Muscle layer of duodenum (tissue), 2 donors: ENCODE data around the gene NCKAP5.

Source experiments
- H3K27ac ChIP-seq: one replicate; pipeline ENCODE4 v1.7.0; 2013; ENCODE audit warnings: mild to moderate bottlenecking, low read length
- H3K27me3 ChIP-seq: one replicate; pipeline ENCODE4 v1.7.0; 2013; ENCODE audit warnings: low read depth, mild to moderate bottlenecking, control low read depth, low read length
- H3K36me3 ChIP-seq, 2 donors: one replicate each; pipeline ENCODE4 v1.7.0; 2013; ENCODE audit warnings: low read length in 2 of 2, control low read depth in 1 of 2, mild to moderate bottlenecking in 1 of 2; ENCODE audit not compliant: insufficient read depth in 2 of 2, control insufficient read depth in 1 of 2
- H3K4me1 ChIP-seq, 2 donors: one replicate each; pipeline ENCODE4 v1.7.0; 2013; ENCODE audit warnings: low read length in 2 of 2, mild to moderate bottlenecking in 2 of 2, control low read depth in 1 of 2, moderate library complexity in 1 of 2; ENCODE audit not compliant: insufficient read depth in 2 of 2, control insufficient read depth in 1 of 2
- H3K4me3 ChIP-seq, 2 donors: one replicate each; pipeline ENCODE4 v1.7.0; 2013; ENCODE audit warnings: low read length in 2 of 2, low read depth in 1 of 2, mild to moderate bottlenecking in 1 of 2
- H3K9me3 ChIP-seq, 2 donors: one replicate each; pipeline ENCODE4 v1.7.0; 2013; ENCODE audit warnings: low read length in 2 of 2, control low read depth in 1 of 2, mild to moderate bottlenecking in 1 of 2; ENCODE audit not compliant: control insufficient read depth in 1 of 2
- donor health status: healthy.

The NCKAP5 gene

DNA sequence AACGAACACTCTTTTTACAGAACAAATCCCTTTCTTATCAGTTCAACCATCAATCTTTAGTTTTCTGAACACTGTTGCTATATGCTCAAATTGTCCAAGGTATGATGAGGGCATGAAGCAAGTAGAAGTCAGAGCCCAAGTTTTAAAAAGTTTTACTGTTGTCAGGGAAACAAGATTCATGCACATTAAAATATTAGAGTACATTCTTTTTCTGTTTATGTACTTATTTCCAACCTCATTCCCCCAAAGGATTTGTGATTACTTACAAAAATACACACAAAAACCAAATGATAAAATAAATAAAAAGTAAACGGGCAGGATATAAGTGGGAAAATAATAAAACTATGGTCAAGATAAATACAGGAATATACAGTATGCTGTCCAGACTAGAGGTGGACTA lies 15.4 kb downstream of the NCKAP5 start:
- no peaks in the 10 kb centered on the region for H3K36me3 ChIP-seq
- H3K9me3 ChIP-seq, result no peaks in the 10 kb centered on the region
- H3K27me3 ChIP-seq, result no peaks in the 10 kb centered on the region
- no peak overlapping the region for H3K27ac ChIP-seq
- H3K4me3 ChIP-seq, result no peak overlapping the region
- H3K4me1 ChIP-seq, result no peaks in the 10 kb centered on the region

DNA sequence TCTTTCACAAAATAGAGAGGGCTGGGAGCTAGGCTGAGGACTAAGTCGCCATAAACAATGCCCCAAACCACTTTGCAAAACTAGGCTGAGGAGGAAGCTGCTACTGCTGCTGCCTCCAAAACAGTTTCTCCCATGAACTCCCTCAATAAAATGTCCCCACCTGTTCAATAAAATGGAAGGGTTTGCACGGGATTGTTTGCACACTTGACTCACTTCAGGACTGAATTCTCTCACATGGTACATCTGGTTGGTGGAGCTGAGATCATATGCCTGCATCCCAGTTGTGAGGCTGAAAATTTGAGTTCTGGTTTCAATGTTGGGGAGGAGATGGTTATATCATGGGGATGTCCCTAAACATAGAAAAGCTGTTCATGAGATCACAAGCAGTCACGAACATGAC lies 26.5 kb downstream of the NCKAP5 start:
- Histone ChIP-seq H3K9me3 (no peaks in the 10 kb centered on the region), H3K27ac (no peak overlapping the region), H3K27me3 (no peaks in the 10 kb centered on the region), H3K36me3 (no peaks in the 10 kb centered on the region), H3K4me1 (no peaks in the 10 kb centered on the region), H3K4me3 (no peak overlapping the region)

DNA sequence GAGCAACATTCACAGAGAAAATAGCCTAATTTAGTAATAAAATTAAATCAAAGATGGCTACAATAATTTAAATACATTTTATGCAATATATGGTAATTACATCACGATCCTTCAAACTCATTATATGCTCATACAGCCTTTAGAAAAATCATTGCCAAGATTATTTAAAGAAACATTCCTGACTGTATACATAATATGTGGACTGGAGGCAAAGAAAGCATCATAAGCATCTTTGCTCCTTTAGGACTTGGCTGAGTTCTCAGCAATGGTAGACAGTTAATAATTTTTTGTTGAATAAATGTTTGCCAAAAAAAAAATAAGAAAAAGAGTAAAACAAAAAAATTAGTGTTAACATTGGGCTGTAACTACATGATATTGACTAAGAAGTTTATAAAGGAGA lies 26.9 kb downstream of the NCKAP5 start:
- no peak overlapping the region for H3K4me3 ChIP-seq
- H3K36me3 ChIP-seq, result no peaks in the 10 kb centered on the region
- no peaks in the 10 kb centered on the region for H3K27me3 ChIP-seq
- H3K27ac ChIP-seq, result no peak overlapping the region
- no peaks in the 10 kb centered on the region for H3K4me1 ChIP-seq
- no peaks in the 10 kb centered on the region for H3K9me3 ChIP-seq

DNA sequence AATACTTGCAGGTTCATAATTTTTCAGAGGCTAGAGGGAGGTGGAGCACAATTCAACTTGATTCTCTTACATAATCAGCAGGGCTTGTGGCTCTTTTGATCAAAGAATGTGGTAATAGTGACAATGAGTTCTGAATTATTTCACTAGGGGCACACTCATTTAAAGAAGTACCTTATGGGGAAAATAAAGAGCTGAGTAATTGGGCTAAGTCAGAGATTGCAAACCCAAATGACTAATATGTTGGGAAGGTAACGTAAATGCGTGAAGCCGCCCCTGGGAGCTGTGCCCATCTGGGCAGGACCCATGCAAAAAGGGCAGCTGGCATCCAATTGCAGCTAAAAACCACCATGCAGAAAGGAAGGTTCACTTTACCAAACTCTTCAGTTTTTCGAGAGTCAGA lies 35.3 kb downstream of the NCKAP5 start:
- Histone ChIP-seq H3K4me1 (no peaks in the 10 kb centered on the region), H3K9me3 (no peaks in the 10 kb centered on the region), H3K36me3 (no peaks in the 10 kb centered on the region), H3K27me3 (no peaks in the 10 kb centered on the region), H3K4me3 (no peak overlapping the region), H3K27ac (no peak overlapping the region)

DNA sequence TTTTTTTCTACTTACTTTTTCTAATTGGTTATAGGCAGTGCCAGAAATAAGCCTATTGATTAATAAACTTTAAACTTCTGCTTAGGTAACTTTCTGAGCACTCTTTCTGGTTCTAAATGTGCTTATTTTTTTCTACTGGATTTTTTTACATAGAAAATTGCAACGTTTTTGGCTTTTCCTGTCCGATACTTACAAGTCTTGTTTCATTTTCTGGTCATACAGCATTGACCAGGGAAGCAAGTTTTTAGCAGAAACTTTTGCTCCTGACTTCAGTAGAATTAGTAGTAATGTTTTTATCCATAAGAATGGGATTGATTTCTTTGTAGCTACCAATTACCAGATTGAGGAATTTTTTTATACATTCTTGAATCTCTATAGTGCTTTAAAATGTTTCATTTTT lies 36.9 kb downstream of the NCKAP5 start:
- H3K27me3 ChIP-seq, result no peaks in the 10 kb centered on the region
- H3K27ac ChIP-seq, result no peak overlapping the region
- H3K9me3 ChIP-seq, result no peaks in the 10 kb centered on the region
- no peaks in the 10 kb centered on the region for H3K4me1 ChIP-seq
- H3K4me3 ChIP-seq, result no peak overlapping the region
- H3K36me3 ChIP-seq, result no peaks in the 10 kb centered on the region

DNA sequence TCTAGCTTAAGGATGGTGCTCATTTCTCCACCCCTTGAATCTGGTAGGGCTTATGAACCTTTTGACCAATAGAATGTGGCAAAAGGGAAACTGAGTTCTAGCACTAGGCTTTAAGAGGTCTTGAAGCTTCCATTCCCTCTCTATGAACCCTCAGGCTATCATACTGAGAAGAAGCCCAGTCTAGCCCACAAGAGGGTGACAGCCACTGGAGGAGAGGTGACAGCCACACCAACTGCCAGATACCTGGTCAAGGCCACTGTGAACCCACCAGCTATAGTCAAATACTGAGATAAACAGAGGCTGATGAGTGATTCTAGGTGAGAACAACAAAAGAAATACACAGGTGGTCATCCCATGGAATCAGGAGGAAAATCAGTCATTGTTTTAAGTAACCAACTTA lies 37.6 kb downstream of the NCKAP5 start:
- no peaks in the 10 kb centered on the region for H3K27me3 ChIP-seq
- H3K9me3 ChIP-seq, result no peaks in the 10 kb centered on the region
- H3K27ac ChIP-seq, result no peak overlapping the region
- H3K4me1 ChIP-seq, result no peaks in the 10 kb centered on the region
- H3K4me3 ChIP-seq, result no peak overlapping the region
- H3K36me3 ChIP-seq, result no peaks in the 10 kb centered on the region

DNA sequence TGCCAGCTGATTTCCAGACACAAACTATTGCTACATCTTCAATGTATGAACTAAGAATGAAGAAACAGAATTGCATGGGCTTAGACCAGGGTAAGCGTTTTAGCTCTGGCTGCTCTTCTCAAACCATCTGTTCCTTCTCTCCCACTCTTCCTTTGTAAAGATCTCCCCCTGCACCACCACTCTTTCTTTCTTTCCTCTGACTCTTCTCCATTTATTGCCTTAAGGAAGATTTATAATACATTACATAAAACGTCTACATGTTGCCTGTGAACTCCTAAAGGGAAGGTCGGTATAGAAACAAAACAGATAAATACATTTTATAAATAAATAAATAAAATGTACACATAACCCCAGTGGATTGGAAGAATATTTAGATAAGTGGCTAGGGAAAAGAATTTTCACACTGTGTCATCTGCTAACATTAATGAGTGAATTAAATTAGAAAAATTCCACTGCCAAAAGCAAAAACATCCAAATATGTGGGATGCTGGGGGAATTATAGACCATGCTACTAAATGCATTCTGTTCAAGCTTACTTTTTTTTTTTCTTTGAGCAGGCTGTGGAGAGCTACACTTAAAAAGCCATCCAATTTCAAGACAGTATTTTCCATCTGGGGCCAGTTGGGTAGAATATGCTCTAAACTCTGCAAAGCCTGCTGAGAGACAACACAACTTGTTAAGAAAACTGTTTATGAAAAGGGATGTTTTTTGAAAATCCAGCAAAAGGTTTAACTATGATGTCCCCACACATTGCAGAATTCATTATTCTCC lies 41.5 kb downstream of the NCKAP5 start:
- Histone ChIP-seq H3K4me3 (no peak overlapping the region), H3K36me3 (no peaks in the 10 kb centered on the region), H3K4me1 (no peaks in the 10 kb centered on the region), H3K27me3 (no peaks in the 10 kb centered on the region), H3K9me3 (no peaks in the 10 kb centered on the region), H3K27ac (no peak overlapping the region)

DNA sequence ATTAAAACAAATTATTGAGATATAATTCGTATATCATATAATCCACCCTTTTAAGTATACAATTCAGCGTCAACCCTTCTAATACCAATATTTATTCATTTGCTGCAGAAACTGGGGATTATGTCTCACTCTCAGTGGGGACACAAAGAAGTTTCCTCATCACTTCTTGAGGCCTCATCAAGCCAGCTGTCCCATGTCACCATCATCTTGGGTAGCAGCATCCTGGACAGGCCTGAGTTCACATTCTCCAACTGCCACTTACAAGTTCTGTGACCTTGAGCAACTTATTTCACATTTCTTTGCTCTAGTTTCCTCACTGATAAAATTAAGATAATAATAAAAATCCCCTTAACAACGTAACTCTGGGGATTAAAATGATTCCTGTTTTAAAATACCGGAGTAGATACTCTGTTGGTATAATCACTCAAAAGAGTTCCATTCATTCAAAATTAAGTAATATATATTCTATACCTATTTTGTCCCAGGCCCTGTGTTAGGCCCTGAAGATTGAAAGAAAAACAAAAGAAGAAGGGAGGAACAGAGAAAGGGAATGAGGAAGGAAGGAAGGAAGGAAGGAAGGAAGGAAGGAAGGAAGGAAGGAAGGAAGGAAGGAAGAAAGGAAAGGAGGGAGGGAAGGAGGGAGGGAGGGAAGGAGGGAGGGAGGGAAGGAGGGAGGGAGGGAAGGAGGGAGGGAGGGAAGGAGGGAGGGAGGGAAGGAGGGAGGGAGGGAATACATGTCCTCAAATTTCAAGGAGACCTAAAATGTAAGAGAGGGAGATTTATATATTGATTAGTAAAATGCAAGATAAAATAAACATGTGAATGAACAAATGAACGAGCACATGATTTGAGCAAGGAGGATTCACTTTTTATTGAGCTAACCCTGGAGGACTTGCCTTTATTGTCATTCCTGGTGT lies 42.4 kb downstream of the NCKAP5 start:
- H3K4me1 ChIP-seq, result no peaks in the 10 kb centered on the region
- H3K36me3 ChIP-seq, result no peaks in the 10 kb centered on the region
- H3K27me3 ChIP-seq, result no peaks in the 10 kb centered on the region
- no peak overlapping the region for H3K27ac ChIP-seq
- no peaks in the 10 kb centered on the region for H3K9me3 ChIP-seq
- H3K4me3 ChIP-seq, result no peak overlapping the region

DNA sequence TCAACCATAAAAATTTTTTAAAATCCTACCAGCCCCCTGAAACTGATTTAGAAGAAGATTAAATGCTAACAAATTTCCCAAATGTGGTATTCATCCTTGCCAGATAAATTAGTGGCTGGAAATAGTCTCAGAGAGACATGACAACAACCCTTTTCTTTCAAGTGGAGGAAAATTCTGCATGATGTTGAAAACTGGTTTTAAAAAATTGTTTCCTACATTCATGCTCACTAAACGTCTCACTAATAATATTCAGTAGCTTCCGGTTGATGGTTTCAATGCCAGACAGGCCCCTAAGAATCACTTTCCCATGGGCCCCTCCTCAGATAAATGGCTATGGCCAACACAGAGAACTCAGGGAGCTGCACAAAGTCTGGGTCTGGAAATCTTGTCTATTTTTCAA lies 43.2 kb downstream of the NCKAP5 start:
- no peaks in the 10 kb centered on the region for H3K36me3 ChIP-seq
- H3K4me1 ChIP-seq, result no peaks in the 10 kb centered on the region
- no peak overlapping the region for H3K4me3 ChIP-seq
- no peaks in the 10 kb centered on the region for H3K9me3 ChIP-seq
- H3K27ac ChIP-seq, result no peak overlapping the region
- H3K27me3 ChIP-seq, result no peaks in the 10 kb centered on the region

DNA sequence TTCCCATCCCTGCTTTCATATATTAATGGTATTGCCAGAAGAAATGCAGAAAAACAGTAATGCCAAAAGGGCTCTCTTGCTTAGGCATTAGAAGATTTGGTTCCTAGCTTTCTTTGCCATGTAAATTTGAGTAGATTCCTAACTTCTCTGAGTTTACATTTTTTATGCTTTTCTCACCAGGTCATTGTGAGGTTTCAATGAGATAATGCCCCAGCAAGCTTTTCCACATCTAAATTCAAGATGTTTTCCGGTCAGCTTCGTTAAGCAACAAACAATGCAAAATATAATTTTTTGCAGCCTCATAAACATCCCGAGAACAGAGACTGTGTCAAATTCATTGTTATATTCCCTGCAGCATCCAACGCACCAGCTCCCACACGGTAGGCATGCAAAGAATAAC lies 44.9 kb downstream of the NCKAP5 start:
- Histone ChIP-seq H3K9me3 (no peaks in the 10 kb centered on the region), H3K27me3 (no peaks in the 10 kb centered on the region), H3K36me3 (no peaks in the 10 kb centered on the region), H3K4me3 (no peak overlapping the region), H3K4me1 (no peaks in the 10 kb centered on the region), H3K27ac (no peak overlapping the region)

DNA sequence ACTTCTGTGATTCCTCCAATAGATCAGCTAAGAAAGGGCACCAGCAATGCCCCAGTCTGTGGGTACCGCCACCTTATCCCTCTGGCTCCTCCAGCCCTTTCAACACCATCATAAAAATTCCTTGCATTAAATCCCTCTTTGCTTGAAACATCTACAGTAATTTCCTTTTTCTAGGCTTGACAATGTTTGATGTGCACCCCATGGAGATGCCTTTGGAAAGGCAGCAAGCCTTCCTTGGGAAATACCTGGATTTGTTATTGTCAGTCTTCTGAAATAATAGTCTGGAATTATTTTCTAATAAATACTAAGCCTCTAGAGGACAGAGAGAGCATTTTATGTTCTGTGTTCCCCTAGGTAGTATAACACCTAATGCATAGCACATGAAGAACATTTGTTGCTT lies 46.1 kb downstream of the NCKAP5 start:
- Histone ChIP-seq H3K36me3 (no peaks in the 10 kb centered on the region), H3K27me3 (no peaks in the 10 kb centered on the region), H3K4me1 (no peaks in the 10 kb centered on the region), H3K9me3 (no peaks in the 10 kb centered on the region), H3K4me3 (no peak overlapping the region), H3K27ac (no peak overlapping the region)
